ENCODE results near the gene HINT2.

HINT2 gene

GRCh38 chr9:35774907-35775635 lies 39.8 kb downstream of the HINT2 start:
- DNase-seq = no peak

- DNase-seq = no peak
Measured at GRCh38 chr9:35771943-35772342, 42.9 kb downstream of the HINT2 start.

GRCh38 chr9:35771534-35771933 lies 43.3 kb downstream of the HINT2 start:
- DNase-seq = no peak

- no peak for DNase-seq
Measured at GRCh38 chr9:35771075-35771433, 43.8 kb downstream of the HINT2 start.

GRCh38 chr9:35769763-35770162 lies 45.1 kb downstream of the HINT2 start:
- no peak for DNase-seq

- DNase-seq = no peak
Measured at GRCh38 chr9:35767458-35767857, 47.4 kb downstream of the HINT2 start.

- DNase-seq = no peak
Measured at GRCh38 chr9:35766997-35767396, 47.8 kb downstream of the HINT2 start.

- DNase-seq = no peak
Measured at GRCh38 chr9:35763803-35764202, 51.0 kb downstream of the HINT2 start.

- DNase-seq = no peak
Measured at GRCh38 chr9:35763181-35763580, 51.7 kb downstream of the HINT2 start.
